GM18499 (cell line): ENCODE results near the gene TSSK6.

Experiments
- ATAC-seq: cut with Tn5 transposase; IDR thresholded peaks from one replicate; pipeline ENCODE4 v1.9.1; 2021; ENCODE audit warnings: moderate number of reproducible peaks; ENCODE audit not compliant: insufficient read depth, unreplicated experiment

Gene TSSK6

GRCh38 chr19:19508217-19508616 is 7.1 kb downstream of the TSSK6 start:
- ATAC-seq: no peak

- ATAC-seq: no peak
Measured at GRCh38 chr19:19507354-19507753, 8.0 kb downstream of the TSSK6 start.

GRCh38 chr19:19506592-19506991 is 8.8 kb downstream of the TSSK6 start:
- no peak for ATAC-seq

GRCh38 chr19:19505669-19506326 is 9.6 kb downstream of the TSSK6 start:
- no peak for ATAC-seq

GRCh38 chr19:19504754-19505668 is 10.3 kb downstream of the TSSK6 start:
- no peak for ATAC-seq

- no peak for ATAC-seq
Measured at GRCh38 chr19:19502808-19503602, 12.3 kb downstream of the TSSK6 start.

- ATAC-seq: no peak
Measured at GRCh38 chr19:19502281-19502680, 13.1 kb downstream of the TSSK6 start.

- no peak for ATAC-seq
Measured at GRCh38 chr19:19501798-19502197, 13.6 kb downstream of the TSSK6 start.

GRCh38 chr19:19500975-19501644 is 14.2 kb downstream of the TSSK6 start:
- ATAC-seq: no peak

- ATAC-seq: no peak
Measured at GRCh38 chr19:19499272-19499995, 15.9 kb downstream of the TSSK6 start.

- ATAC-seq: no peak
Measured at GRCh38 chr19:19498255-19498991, 16.9 kb downstream of the TSSK6 start.

GRCh38 chr19:19495614-19496603 is 19.4 kb downstream of the TSSK6 start:
- no peak for ATAC-seq

- no peak for ATAC-seq
Measured at GRCh38 chr19:19493841-19494546, 21.4 kb downstream of the TSSK6 start.

GRCh38 chr19:19492026-19492610 is 23.2 kb downstream of the TSSK6 start:
- ATAC-seq: no peak

- no peak for ATAC-seq
Measured at GRCh38 chr19:19491321-19492025, 23.9 kb downstream of the TSSK6 start.
